Measurements from ENCODE around the gene XXYLT1.
"Not testable (repeated sequence)": the region's sequence is repeated elsewhere in the genome, so short reads cannot be mapped to it uniquely, and the experiment has no call there.

Gene XXYLT1

GRCh38 chr3:195224980-195225580, 45.9 kb downstream of the XXYLT1 start:
- DNase-seq: no peak

DNA sequence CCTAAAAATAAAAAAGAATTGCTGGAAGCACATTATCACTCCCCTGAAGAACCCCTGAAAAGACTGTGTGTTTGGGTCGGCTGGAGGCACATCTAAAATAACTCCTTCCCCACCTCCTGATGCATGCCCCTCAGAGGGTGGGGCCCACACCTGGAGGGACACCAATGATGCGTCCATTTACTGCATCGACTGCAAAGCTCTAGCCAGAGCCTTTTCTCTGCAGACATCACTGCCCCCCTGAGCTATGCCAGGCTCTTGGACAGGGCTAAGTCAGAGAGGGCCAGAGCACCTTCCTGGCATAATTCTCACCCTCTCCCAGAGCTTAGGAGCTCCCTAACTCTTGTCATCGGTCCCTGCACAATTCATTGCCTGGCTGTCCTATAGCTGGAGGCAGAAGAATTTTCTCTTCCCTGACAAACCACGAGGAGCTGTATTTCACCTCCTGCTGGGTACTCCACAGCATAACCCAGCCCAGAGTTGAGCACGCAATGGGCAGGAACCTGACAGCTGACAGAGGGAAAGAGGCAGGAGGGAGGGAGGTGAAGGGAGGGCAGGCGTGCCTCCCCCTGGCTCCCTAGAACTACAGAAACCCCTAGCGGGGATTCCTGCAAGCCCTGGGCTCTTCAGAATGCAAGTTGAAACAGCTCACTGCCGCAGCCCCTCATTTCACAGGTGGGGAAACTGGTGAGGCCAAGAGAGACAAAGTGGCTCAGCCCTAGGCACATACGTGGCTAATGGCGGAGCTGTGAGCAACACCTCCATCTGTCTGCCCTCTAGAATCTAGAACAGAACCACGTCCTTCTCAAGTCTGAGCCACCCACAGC, 46.6 kb downstream of the XXYLT1 start:
- DNase-seq: no peak

GRCh38 chr3:195221876-195222617, 48.9 kb downstream of the XXYLT1 start:
- DNase-seq: no peak

DNA sequence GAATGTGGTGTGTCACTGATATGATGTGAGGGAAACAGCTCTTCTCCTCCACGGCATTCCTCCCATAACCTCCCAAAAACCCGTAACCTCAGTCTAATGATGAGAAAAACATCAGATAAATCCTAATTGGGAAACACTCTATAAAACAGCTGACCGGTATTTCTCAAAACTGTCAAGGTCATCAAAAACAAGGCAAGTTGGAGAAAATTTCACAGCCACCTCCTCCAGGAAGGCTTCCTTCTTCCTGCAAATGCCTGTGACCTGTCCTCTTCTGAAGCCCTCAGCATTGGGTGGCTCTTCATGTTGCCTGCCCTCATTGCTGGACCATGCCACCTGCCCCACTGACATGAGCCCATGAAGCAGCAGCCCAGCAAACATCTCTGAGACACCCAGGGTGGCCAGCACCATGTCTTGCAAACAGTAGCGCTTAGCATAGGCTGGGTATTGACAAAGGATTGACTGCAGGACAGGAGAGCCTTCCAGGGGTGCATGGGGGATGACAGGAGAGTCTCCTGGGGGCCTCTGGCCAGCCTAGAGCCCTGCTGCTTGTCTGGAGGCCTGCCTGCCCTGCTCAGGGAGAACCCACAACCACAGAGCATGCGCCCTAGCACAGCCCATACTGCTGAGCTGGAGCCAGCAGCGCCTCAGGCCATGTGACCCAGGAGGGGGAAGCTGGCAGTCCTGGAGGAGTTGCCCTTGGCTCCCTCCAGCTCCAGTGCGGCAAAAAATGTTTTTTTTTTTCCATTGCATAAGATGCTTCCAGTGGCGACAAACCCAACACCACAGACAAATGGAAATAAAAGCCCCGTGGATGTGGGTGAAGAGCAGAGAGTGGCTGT, 49.7 kb downstream of the XXYLT1 start:
- no peak for DNase-seq

- DNase-seq: no peak
These were observed 51.4 kb downstream of the XXYLT1 start for GRCh38 chr3:195219351-195220230.

GRCh38 chr3:195218331-195218730, 52.6 kb downstream of the XXYLT1 start:
- not testable (repeated sequence) for DNase-seq

DNA sequence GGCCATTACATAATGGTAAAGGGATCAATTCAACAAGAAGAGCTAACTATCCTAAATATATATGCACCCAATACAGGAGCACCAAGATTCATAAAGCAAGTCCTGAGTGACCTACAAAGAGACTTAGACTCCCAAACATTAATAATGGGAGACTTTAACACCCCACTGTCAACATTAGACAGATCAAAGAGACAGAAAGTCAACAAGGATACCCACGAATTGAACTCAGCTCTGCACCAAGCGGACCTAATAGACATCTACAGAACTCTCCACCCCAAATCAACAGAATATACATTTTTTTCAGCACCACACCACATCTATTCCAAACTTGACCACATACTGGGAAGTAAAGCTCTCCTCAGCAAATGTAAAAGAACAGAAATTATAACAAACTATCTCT, 55.4 kb downstream of the XXYLT1 start:
- not testable (repeated sequence) for DNase-seq

DNA sequence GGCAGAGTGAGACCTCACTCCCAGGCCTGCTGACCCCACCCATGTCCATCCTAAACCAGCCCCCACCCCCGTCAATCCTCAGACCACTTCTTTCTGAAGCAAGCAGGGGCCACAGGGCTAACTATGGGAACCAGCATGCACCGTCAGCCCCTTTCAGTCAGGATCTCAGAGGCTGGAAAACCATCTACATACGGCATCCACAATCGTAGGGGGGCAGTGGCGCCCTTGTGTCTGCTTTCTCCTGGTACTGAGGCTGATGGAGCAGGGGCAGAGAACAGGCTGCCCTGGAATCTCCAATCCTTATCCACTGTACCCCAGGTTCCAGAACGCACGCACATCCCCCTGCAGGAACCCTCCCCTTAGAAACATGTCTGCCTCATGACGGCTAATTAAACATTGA, 56.6 kb downstream of the XXYLT1 start:
- no peak for DNase-seq

- no peak for DNase-seq
These were observed 57.2 kb downstream of the XXYLT1 start for GRCh38 chr3:195213639-195214315.

- DNase-seq: no peak
These were observed 58.1 kb downstream of the XXYLT1 start for GRCh38 chr3:195212749-195213375.

- no peak for DNase-seq
These were observed 58.8 kb downstream of the XXYLT1 start for GRCh38 chr3:195212033-195212748.

DNA sequence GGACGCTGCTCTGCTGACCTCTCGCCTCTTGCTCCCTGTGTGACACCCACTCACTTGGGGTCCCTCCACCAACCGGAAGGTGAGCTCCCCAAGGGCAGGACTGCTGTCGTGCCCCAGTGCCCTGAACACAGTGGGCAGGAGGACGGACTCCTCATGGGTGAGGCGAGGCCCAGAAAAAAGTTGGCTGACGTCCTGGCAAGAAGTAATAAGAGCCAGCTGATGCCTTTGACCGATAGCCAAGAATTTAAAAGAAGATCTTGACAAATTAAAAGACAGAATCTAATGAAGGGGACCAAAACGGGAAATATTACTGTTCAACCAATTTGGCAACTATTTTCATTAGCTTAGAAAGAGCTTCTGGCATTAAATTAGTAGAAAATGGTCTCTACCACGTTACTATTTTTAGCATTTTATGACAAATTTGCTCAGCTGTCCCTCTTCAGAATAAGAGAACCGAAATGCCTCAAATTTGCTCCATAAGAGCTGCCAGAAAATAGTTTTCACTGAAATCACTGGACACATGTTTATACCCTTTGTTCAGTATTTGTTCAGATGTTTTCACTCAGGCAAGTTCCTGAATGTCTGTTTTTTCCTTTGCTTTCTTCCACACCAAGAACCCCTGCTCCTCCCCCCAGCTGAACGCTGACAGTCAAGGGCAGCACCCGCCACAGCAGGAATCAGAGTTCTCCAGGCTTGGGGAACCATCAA, 60.5 kb downstream of the XXYLT1 start:
- no peak for DNase-seq

DNA sequence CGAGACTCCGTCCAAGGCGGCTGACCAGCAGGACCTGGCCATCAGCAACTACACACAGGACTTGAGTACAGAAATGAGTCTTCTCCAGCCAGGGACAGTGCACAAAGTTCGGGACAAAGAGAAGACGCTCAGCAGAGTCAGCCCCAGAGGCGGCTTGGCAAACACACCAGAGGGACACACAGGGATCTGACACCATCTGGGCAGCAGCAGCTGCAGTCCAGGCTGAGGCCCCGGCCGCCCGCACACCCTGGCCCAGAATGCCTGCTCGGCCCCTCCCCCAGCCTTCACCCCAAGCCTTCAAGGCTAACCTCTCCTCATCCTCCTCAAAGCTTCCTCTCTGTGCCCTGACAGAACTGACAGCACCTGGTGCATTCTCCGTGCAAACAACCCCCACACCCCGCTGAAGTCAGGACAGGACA, 61.1 kb downstream of the XXYLT1 start:
- no peak for DNase-seq

DNA sequence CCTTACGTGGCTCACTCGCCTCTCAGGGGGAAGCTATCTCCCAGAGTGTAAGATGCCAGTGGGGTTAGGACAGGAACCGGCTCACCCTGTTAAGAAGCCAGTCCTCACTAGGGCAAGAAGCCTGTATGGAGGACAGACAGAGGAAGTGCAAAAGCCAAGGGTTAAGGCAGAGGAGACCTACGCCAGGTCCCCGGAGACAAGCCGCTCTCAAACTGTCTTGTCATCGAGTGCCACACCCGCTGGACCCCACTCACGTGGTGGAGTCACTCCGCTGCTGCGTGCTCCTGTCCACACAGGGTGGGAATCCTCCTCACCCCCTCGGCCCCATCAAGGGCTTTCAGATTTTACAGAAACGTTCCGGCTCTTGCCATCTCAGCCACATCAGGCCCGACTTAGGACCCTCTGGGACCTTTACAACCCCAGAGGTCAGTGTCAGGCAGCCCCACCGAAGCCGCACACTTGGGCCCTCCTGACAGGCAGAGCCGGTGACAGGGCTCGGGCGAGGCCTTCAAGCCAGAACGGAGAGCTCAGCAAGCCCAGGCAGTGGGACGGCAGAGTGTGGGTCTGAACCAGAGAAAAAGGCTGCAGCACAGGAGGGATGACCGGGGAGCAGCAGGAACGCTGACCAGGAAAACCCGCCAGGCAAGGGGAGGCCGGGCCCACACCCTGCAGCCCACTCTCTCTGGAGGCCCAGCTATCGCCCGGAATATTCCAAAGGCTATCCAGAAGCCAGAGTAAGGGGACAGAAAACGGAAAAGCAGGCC, 61.7 kb downstream of the XXYLT1 start:
- no peak for DNase-seq

DNA sequence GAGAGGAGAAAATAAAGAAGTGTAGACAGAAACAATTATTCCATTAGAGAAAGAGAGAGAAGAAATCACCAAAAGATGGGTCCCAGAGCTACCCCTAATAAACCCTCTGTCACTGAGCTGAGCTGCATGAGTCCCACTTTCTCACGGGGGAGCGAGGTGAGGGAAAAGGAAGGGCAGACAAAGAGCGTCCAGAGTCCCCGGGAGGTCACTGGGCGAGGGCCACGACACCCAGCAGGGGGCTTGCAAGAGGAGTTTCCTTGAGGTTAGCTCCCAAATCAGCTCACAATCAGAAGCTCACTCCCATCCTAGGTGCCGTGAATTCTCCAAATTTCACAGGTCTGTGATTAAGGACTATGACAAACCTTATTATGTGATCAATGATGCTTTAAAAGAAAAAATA, 62.3 kb downstream of the XXYLT1 start:
- DNase-seq: no peak

DNA sequence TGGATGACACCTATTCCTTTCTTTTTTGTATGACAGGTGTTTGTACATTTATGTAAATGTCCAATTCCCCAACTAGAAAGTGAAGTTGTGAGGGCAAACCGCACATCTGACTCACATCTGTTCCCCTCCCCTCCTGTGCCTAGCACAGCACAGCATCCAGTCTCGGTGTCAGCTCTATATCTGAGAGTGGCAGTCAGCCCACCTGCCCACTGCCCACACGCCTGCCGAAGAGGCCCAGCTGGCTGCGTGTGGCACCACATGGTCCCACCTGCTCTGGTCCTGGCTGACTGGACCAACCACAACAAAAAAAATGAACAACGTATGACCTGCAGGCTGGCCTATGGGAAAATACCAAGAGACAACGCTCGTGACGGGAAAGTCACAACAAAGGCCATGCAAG, 62.8 kb downstream of the XXYLT1 start:
- no peak for DNase-seq

DNA sequence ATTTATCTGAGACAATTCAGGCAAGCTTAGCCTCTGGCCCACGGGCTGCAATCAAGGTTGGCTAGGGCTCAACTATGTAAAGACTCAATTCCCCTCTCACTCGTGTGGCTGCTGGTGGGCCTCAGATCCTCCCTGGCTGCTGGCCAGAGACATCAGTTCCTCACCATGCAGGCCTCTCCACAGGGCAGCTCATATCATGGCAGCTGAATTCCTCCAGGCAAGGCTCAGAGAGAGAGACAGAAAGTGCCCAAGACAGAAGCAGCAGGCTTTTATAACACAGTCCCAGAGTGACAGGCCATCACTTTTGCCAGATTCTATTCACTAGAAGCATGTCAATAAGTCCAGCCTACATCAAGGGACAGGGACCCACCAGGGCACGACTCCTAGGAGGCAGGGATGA, 63.2 kb downstream of the XXYLT1 start:
- DNase-seq: no peak

DNA sequence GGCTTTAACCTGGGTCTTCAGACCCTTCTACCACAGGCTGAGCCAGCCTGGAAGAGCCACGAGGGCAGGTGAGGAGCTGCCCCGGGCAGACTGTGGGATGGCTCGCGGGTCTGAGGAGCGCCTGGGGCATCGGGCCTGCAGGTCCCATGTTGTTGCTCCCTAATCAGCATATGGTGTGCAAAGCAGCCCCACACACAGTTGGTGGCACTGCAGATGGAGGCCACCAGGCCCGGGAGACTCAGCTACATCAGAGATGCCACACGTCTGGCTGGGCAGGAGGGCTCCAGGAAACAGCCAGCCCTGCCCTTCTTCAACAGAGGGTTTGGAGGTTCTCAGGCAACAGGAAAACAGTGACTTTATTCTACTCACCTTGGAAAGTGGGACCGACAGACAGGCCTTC, 63.9 kb downstream of the XXYLT1 start:
- DNase-seq: no peak

Data from NCI-H2081 (cell line).